Fibroblast of lung (primary cell): ENCODE data around the gene RNF115.

Source experiments
- EZH2 ChIP-seq: IDR thresholded peaks from 2 replicates; pipeline ENCODE4 v1.5.1; 2012; ENCODE audit warnings: low read length, control low read depth, mild to moderate bottlenecking; ENCODE audit errors: missing control alignments
- TF ChIP-seq, protein P1 (sequence below), 2 donors: IDR thresholded peaks in 1 of 2; conservative IDR thresholded peaks in 1 of 2; 1 replicate in 1 of 2; 2 replicates in 1 of 2; pipeline ENCODE4 v1.5.1; 2011 to 2012; ENCODE audit warnings: low read length in 2 of 2, control low read depth in 1 of 2, inconsistent platforms in 1 of 2, low read depth in 1 of 2, mild to moderate bottlenecking in 1 of 2

DNA sequence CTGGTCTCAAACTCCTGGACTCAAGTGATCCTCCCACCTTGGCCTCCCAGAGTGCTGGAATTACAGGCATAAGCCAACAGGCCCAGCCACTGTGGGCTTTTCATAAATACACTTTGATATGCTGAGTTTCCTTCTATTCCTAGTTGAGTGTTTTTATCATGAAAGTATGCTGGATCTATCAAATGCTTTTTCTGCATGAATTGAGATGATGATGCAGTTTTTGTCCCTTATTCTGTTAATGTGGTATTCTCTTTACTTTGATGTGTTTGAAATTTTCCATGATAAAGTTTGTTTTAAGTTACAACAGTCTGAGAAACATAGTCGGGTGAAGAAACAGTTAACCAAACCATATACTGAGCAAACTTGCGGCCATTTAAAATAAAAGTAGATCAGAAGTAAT, 24.1 kb downstream of the RNF115 start:
- TF ChIP-seq, protein P1, sequence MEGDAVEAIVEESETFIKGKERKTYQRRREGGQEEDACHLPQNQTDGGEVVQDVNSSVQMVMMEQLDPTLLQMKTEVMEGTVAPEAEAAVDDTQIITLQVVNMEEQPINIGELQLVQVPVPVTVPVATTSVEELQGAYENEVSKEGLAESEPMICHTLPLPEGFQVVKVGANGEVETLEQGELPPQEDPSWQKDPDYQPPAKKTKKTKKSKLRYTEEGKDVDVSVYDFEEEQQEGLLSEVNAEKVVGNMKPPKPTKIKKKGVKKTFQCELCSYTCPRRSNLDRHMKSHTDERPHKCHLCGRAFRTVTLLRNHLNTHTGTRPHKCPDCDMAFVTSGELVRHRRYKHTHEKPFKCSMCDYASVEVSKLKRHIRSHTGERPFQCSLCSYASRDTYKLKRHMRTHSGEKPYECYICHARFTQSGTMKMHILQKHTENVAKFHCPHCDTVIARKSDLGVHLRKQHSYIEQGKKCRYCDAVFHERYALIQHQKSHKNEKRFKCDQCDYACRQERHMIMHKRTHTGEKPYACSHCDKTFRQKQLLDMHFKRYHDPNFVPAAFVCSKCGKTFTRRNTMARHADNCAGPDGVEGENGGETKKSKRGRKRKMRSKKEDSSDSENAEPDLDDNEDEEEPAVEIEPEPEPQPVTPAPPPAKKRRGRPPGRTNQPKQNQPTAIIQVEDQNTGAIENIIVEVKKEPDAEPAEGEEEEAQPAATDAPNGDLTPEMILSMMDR (conservative IDR thresholded peaks at IDR 0.05 in 1 of 2, IDR thresholded peaks at IDR 0.05 in 1 of 2; ENCODE audit: low read depth in 1 of 2, low read length in 2 of 2): no peak
- no peak for TF ChIP-seq EZH2
